HEK293 (cell line): ENCODE results near the gene PIGQ.

Experiments
- CTCF ChIA-PET: fragments of 350-600 bp; formaldehyde crosslinking; extraction: SDS; loops from one replicate; lab custom pipeline; 2021; ENCODE audit warnings: antibody characterized with exemption; lab: Yijun Ruan, JAX
- POLR2A ChIA-PET: fragments of 300-600 bp; formaldehyde crosslinking; extraction: SDS; loops from one replicate; lab custom pipeline; 2020; ENCODE audit warnings: antibody characterized with exemption, inconsistent platforms; lab: Yijun Ruan, JAX
- H3K27ac ChIP-seq: fragments of 200-500 bp; sonication (Bioruptor generic); 2 replicates; pipeline ENCODE4 v1.5.1; 2014; ENCODE audit warnings: low read depth, low read length, control low read depth, inconsistent platforms; ENCODE audit errors: extremely low read depth
- H3K36me3 ChIP-seq, 2 experiments: fragments of 200-500 bp in 1 of 2; sonication (Bioruptor generic) in 1 of 2; 1 replicate in 1 of 2; 2 replicates in 1 of 2; pipeline ENCODE4 v1.5.1; 2014 to 2017; ENCODE audit warnings: inconsistent platforms in 2 of 2, low read length in 2 of 2; ENCODE audit not compliant: control insufficient read depth in 2 of 2, insufficient read depth in 1 of 2
- H3K4me1 ChIP-seq: fragments of 200-500 bp; sonication (Bioruptor generic); 2 replicates; pipeline ENCODE4 v1.5.1; 2014; ENCODE audit warnings: mild to moderate bottlenecking, low read length, inconsistent platforms; ENCODE audit not compliant: control insufficient read depth, insufficient read depth
- H3K4me3 ChIP-seq: 2 replicates; pipeline ENCODE4 v1.5.1; 2011; ENCODE audit warnings: low read depth, mild to moderate bottlenecking, control low read depth, low read length, moderate library complexity
- H3K9me3 ChIP-seq: fragments of 200-500 bp; sonication (Bioruptor generic); 2 replicates; pipeline ENCODE4 v1.5.1; 2014; ENCODE audit warnings: low read depth, low read length, inconsistent platforms; ENCODE audit not compliant: control insufficient read depth, insufficient read depth
- BCL11B ChIP-seq: fragments of 450-650 bp; formaldehyde crosslinking; IDR thresholded peaks from 2 replicates; pipeline ENCODE4 v1.5.1; 2016; ENCODE audit warnings: low read depth, missing biosample characterization, missing genetic modification characterization
- CTCF ChIP-seq: fragments of 450-650 bp; formaldehyde crosslinking; IDR thresholded peaks from 2 replicates; pipeline ENCODE4 v1.5.1; 2016; ENCODE audit warnings: missing biosample characterization, missing genetic modification characterization
- GFI1B ChIP-seq: fragments of 450-650 bp; formaldehyde crosslinking; IDR thresholded peaks from 2 replicates; pipeline ENCODE4 v1.5.1; 2016; ENCODE audit warnings: missing biosample characterization, missing genetic modification characterization
- GLI2 ChIP-seq: fragments of 450-650 bp; formaldehyde crosslinking; IDR thresholded peaks from 2 replicates; pipeline ENCODE4; 2017; ENCODE audit warnings: missing biosample characterization, missing genetic modification characterization, low read depth, borderline replicate concordance
- GLIS2 ChIP-seq: fragments of 450-650 bp; formaldehyde crosslinking; IDR thresholded peaks from 2 replicates; pipeline ENCODE4 v1.5.1; 2016; ENCODE audit warnings: missing biosample characterization, missing genetic modification characterization
- HOXA7 ChIP-seq: sonication (generic); formaldehyde crosslinking; IDR thresholded peaks from 2 replicates; pipeline ENCODE4 v1.8.1; 2022; ENCODE audit warnings: missing genetic modification reagents, borderline replicate concordance
- HOXD13 ChIP-seq: sonication (generic); formaldehyde crosslinking; IDR thresholded peaks from 2 replicates; pipeline ENCODE4 v1.8.0; 2022; ENCODE audit warnings: missing genetic modification reagents, borderline replicate concordance
- KLF16 ChIP-seq: fragments of 450-650 bp; formaldehyde crosslinking; IDR thresholded peaks from 2 replicates; pipeline ENCODE4 v1.5.1; 2017; ENCODE audit warnings: missing biosample characterization, missing genetic modification characterization
- KLF8 ChIP-seq: fragments of 450-650 bp; formaldehyde crosslinking; IDR thresholded peaks from 2 replicates; pipeline ENCODE4 v1.5.1; 2016; ENCODE audit warnings: missing biosample characterization, missing genetic modification characterization
- MEIS1 ChIP-seq: sonication (generic); formaldehyde crosslinking; IDR thresholded peaks from 2 replicates; pipeline ENCODE4 v1.8.1; 2022; ENCODE audit warnings: missing genetic modification reagents, mild to moderate bottlenecking, borderline replicate concordance
- PBX3 ChIP-seq: sonication (generic); formaldehyde crosslinking; IDR thresholded peaks from 2 replicates; pipeline ENCODE4 v1.8.1; 2022; ENCODE audit warnings: mild to moderate bottlenecking, moderate library complexity, missing genetic modification reagents
- PRDM4 ChIP-seq: fragments of 450-650 bp; formaldehyde crosslinking; IDR thresholded peaks from 2 replicates; pipeline ENCODE4 v1.5.1; 2017; ENCODE audit warnings: missing biosample characterization, missing genetic modification characterization
- SCRT1 ChIP-seq: fragments of 450-650 bp; formaldehyde crosslinking; IDR thresholded peaks from 2 replicates; pipeline ENCODE4 v1.5.1; 2016; ENCODE audit warnings: missing biosample characterization, missing genetic modification characterization, borderline replicate concordance
- TCF7L2 ChIP-seq: IDR thresholded peaks from 2 replicates; pipeline ENCODE4 v1.6.1; 2011; ENCODE audit warnings: low read depth, mild to moderate bottlenecking, inconsistent platforms, low read length, moderate library complexity, borderline replicate concordance
- YY2 ChIP-seq: fragments of 450-650 bp; formaldehyde crosslinking; IDR thresholded peaks from 2 replicates; pipeline ENCODE4 v1.5.1; 2016; ENCODE audit warnings: missing biosample characterization, missing genetic modification characterization
- ZBTB21 ChIP-seq: fragments of 450-650 bp; formaldehyde crosslinking; IDR thresholded peaks from 2 replicates; pipeline ENCODE4 v1.5.1; 2017; ENCODE audit warnings: missing biosample characterization, missing genetic modification characterization
- ZEB2 ChIP-seq: fragments of 450-650 bp; formaldehyde crosslinking; IDR thresholded peaks from 2 replicates; pipeline ENCODE4 v1.5.1; 2016; ENCODE audit warnings: missing biosample characterization, missing genetic modification characterization
- ZNF112 ChIP-seq: fragments of 450-650 bp; formaldehyde crosslinking; IDR thresholded peaks from 2 replicates; pipeline ENCODE4 v1.5.0; 2017; ENCODE audit warnings: missing biosample characterization, missing genetic modification characterization
- ZNF121 ChIP-seq: fragments of 450-650 bp; formaldehyde crosslinking; IDR thresholded peaks from 2 replicates; pipeline ENCODE4 v1.5.1; 2016; ENCODE audit warnings: missing biosample characterization, missing genetic modification characterization
- ZNF146 ChIP-seq: fragments of 450-650 bp; formaldehyde crosslinking; IDR thresholded peaks from 2 replicates; pipeline ENCODE4 v1.5.1; 2016; ENCODE audit warnings: missing biosample characterization, missing genetic modification characterization
- ZNF157 ChIP-seq: fragments of 450-650 bp; formaldehyde crosslinking; IDR thresholded peaks from 2 replicates; pipeline ENCODE4 v1.5.1; 2016; ENCODE audit warnings: missing biosample characterization, missing genetic modification characterization
- ZNF311 ChIP-seq: fragments of 450-650 bp; formaldehyde crosslinking; IDR thresholded peaks from 2 replicates; pipeline ENCODE4 v1.5.1; 2017; ENCODE audit warnings: missing biosample characterization, missing genetic modification characterization, borderline replicate concordance
- ZNF416 ChIP-seq: fragments of 450-650 bp; formaldehyde crosslinking; IDR thresholded peaks from 2 replicates; pipeline ENCODE4 v1.5.1; 2016; ENCODE audit warnings: missing biosample characterization, missing genetic modification characterization
- ZNF433 ChIP-seq: fragments of 450-650 bp; formaldehyde crosslinking; IDR thresholded peaks from 2 replicates; pipeline ENCODE4 v1.5.1; 2016; ENCODE audit warnings: missing biosample characterization, missing genetic modification characterization, low read depth
- ZNF544 ChIP-seq: fragments of 450-650 bp; formaldehyde crosslinking; IDR thresholded peaks from 2 replicates; pipeline ENCODE4 v1.5.0; 2017; ENCODE audit warnings: missing biosample characterization, missing genetic modification characterization
- ZNF580 ChIP-seq: fragments of 450-650 bp; formaldehyde crosslinking; IDR thresholded peaks from 2 replicates; pipeline ENCODE4 v1.5.1; 2016; ENCODE audit warnings: missing biosample characterization, missing genetic modification characterization
- ZNF600 ChIP-seq: fragments of 450-650 bp; formaldehyde crosslinking; IDR thresholded peaks from 2 replicates; pipeline ENCODE4 v1.5.1; 2016; ENCODE audit warnings: missing biosample characterization, missing genetic modification characterization
- ZNF623 ChIP-seq: fragments of 450-650 bp; formaldehyde crosslinking; IDR thresholded peaks from 2 replicates; pipeline ENCODE4 v1.5.1; 2016; ENCODE audit warnings: missing biosample characterization, missing genetic modification characterization
- ZNF664 ChIP-seq: fragments of 450-650 bp; formaldehyde crosslinking; IDR thresholded peaks from 2 replicates; pipeline ENCODE4 v1.5.1; 2016; ENCODE audit warnings: missing biosample characterization, missing genetic modification characterization
- ZNF785 ChIP-seq: fragments of 450-650 bp; formaldehyde crosslinking; IDR thresholded peaks from 2 replicates; pipeline ENCODE4 v1.5.1; 2016; ENCODE audit warnings: missing biosample characterization, missing genetic modification characterization
- ZNF791 ChIP-seq: fragments of 450-650 bp; formaldehyde crosslinking; IDR thresholded peaks from 2 replicates; pipeline ENCODE4 v1.5.1; 2016; ENCODE audit warnings: missing biosample characterization, missing genetic modification characterization
- ZXDB ChIP-seq: fragments of 450-650 bp; formaldehyde crosslinking; IDR thresholded peaks from 2 replicates; pipeline ENCODE4 v1.5.1; 2016; ENCODE audit warnings: missing biosample characterization, missing genetic modification characterization

PIGQ gene

GRCh38 chr16:630249-630814, 60.6 kb downstream of the PIGQ start (continued):
- TF ChIP-seq ZNF623 (tag by site-specific recombination) (peak; percentile 19; the same call in 1 of the 2 replicates), TCF7L2 (no peak), GLI2 (tag by site-specific recombination) (no peak), ZNF785 (tag by site-specific recombination) (no peak), BCL11B (tag by site-specific recombination) (no peak), ZNF112 (no peak), ZEB2 (no peak), PBX3 (no peak), ZNF311 (no peak), ZNF416 (tag by site-specific recombination) (no peak), KLF8 (tag by site-specific recombination) (no peak), ZNF580 (tag by site-specific recombination) (no peak), HOXA7 (CRISPR knock-in tag) (no peak)

- POLR2A ChIA-PET = interaction anchor here (0.7 kb wide), 1 partner anchor 13 kb away, joined by 3 read pairs; no protein-coding TSS in a partner anchor
- no peaks in the 10 kb centered on the region for H3K9me3 ChIP-seq
- peak within 1 kb of the TSS; percentile 24; the same call in 1 of the 2 replicates for H3K27ac ChIP-seq
- no peak within 1 kb of the TSS for H3K4me3 ChIP-seq
- CTCF ChIA-PET = interaction anchor here (0.7 kb wide), 1 partner anchor 28 kb away, joined by 4 read pairs; no protein-coding TSS in a partner anchor
- H3K36me3 ChIP-seq = peaks cover 0 to 20% of the 10 kb centered on the region in 2 experiments; a peak in 1 of 3 replicates
- peaks cover 2% of the 10 kb centered on the region; the same call in 1 of the 2 replicates for H3K4me1 ChIP-seq
- TF ChIP-seq GLIS2 (tag by site-specific recombination) = peak; percentile 78
- no peak for TF ChIP-seq ZNF664
- no peak for TF ChIP-seq ZNF146 (tag by site-specific recombination)
- TF ChIP-seq ZBTB21 (tag by site-specific recombination) = no peak
- TF ChIP-seq ZNF600 (tag by site-specific recombination) = no peak
- no peak for TF ChIP-seq KLF16 (tag by site-specific recombination)
- TF ChIP-seq MEIS1 (CRISPR knock-in tag) = no peak
- TF ChIP-seq PRDM4 (tag by site-specific recombination) = no peak
- no peak for TF ChIP-seq ZNF157 (tag by site-specific recombination)
- no peak for TF ChIP-seq ZNF791 (tag by site-specific recombination)
- 0 out of 2 replicates have a peak, but pooled peaks have one; percentile 14 for TF ChIP-seq ZEB2
- TF ChIP-seq ZNF311 = no peak
- TF ChIP-seq ZNF544 (tag by site-specific recombination) = no peak
- TF ChIP-seq ZXDB (tag by site-specific recombination) = no peak
- no peak for TF ChIP-seq YY2 (tag by site-specific recombination)
- no peak for TF ChIP-seq CTCF (tag by site-specific recombination)
- no peak for TF ChIP-seq ZNF433 (tag by site-specific recombination)
- no peak for TF ChIP-seq HOXD13 (CRISPR knock-in tag)
- TF ChIP-seq GFI1B (tag by site-specific recombination) = no peak
- TF ChIP-seq SCRT1 (tag by site-specific recombination) = peak; percentile 88
- no peak for TF ChIP-seq ZNF121 (tag by site-specific recombination)
Observed at GRCh38 chr16:630815-631405, 61.1 kb downstream of the PIGQ start, which contains the start of gene WFIKKN1. WFIKKN1 (plus strand) TSS chr16:630985; CDS start chr16:631254, 269 bp downstream.
